Esophagus muscularis mucosa (tissue), 4 donors: ENCODE measurements around the gene NDRG2. TPM values are rescaled to one million over a fixed set of nuclear protein-coding genes. Genes with fewer than 3 reads are reported as not detected.

Experiments
- DNase-seq: peaks from one replicate; pipeline ENCODE4 v3.0.0-alpha.2; 2017; ENCODE audit errors: extremely low spot score
- H3K27ac ChIP-seq, 4 donors: fragments of 200-600 bp; sonication (generic); replicated peaks in 1 of 4; 1 replicate in 3 of 4; 2 replicates in 1 of 4; pipeline ENCODE4 v1.5.1; 2016 to 2019; ENCODE audit warnings: mild to moderate bottlenecking in 1 of 4
- H3K27me3 ChIP-seq, 4 donors: fragments of 200-600 bp; sonication (generic); one replicate each; pipeline versions ENCODE4 v1.5.1 to v1.6.0; 2016 to 2019
- H3K36me3 ChIP-seq, 4 donors: fragments of 200-600 bp; sonication (generic); one replicate each; pipeline ENCODE4 v1.5.1; 2016 to 2019
- H3K4me1 ChIP-seq, 4 donors: fragments of 200-600 bp; sonication (generic); one replicate each; pipeline ENCODE4 v1.5.1; 2016 to 2019
- H3K4me3 ChIP-seq, 4 donors: fragments of 200-600 bp; sonication (generic); 1 replicate in 2 of 4; 2 replicates in 2 of 4; pipeline ENCODE4 v1.5.1; 2016 to 2019; ENCODE audit warnings: mild to moderate bottlenecking in 4 of 4, moderate library complexity in 1 of 4
- H3K9me3 ChIP-seq, 4 donors: fragments of 200-600 bp; sonication (generic); 1 replicate in 3 of 4; 2 replicates in 1 of 4; pipeline ENCODE4 v1.5.1; 2016 to 2019
- EP300 ChIP-seq: sonication (generic); formaldehyde crosslinking; IDR thresholded peaks from one replicate; pipeline ENCODE4 v1.6.1; 2017; ENCODE audit warnings: antibody characterized with exemption
- POLR2A ChIP-seq: fragments of 450-650 bp; IDR thresholded peaks from one replicate; pipeline ENCODE4 v1.6.1; 2017; ENCODE audit warnings: antibody characterized with exemption, moderate library complexity, mild to moderate bottlenecking, low read depth
- POLR2AphosphoS5 ChIP-seq, 2 donors: sonication (generic); formaldehyde crosslinking; IDR thresholded peaks; one replicate each; pipeline ENCODE4 v1.6.1; 2017; ENCODE audit warnings: antibody characterized with exemption in 2 of 2
- WGBS: methylation state at CpG from one replicate; pipeline ENCODE4 v1.1.5; 2018; 5-methylcytosine and 5-hydroxymethylcytosine counted together
- intact Hi-C: fragments of 100-400 bp; cut with DNase I; formaldehyde crosslinking; loops from one replicate; pipeline ENCODE4 v1.15.1; 2023
- total RNA-seq, 4 donors: library from RNA; depleted of rRNA; stranded (reverse); fragments of >200 nt; gene quantifications; one replicate each; pipeline versions ENCODE4 v1.1.0 to v1.2.1, GENCODE V29; 2016
- TF ChIP-seq, protein P1 (sequence below), 3 experiments: fragments of 200-600 bp in 2 of 3; fragments of 450-650 bp in 1 of 3; sonication (generic) in 2 of 3; IDR thresholded peaks; one replicate each; pipeline ENCODE4 v1.5.1; 2017 to 2019; ENCODE audit warnings: antibody characterized with exemption in 3 of 3, mild to moderate bottlenecking in 2 of 3, moderate library complexity in 1 of 3

NDRG2 gene
- total RNA-seq, 4 donors from 2014 or later: 175 to 222 (median 201) TPM

DNA sequence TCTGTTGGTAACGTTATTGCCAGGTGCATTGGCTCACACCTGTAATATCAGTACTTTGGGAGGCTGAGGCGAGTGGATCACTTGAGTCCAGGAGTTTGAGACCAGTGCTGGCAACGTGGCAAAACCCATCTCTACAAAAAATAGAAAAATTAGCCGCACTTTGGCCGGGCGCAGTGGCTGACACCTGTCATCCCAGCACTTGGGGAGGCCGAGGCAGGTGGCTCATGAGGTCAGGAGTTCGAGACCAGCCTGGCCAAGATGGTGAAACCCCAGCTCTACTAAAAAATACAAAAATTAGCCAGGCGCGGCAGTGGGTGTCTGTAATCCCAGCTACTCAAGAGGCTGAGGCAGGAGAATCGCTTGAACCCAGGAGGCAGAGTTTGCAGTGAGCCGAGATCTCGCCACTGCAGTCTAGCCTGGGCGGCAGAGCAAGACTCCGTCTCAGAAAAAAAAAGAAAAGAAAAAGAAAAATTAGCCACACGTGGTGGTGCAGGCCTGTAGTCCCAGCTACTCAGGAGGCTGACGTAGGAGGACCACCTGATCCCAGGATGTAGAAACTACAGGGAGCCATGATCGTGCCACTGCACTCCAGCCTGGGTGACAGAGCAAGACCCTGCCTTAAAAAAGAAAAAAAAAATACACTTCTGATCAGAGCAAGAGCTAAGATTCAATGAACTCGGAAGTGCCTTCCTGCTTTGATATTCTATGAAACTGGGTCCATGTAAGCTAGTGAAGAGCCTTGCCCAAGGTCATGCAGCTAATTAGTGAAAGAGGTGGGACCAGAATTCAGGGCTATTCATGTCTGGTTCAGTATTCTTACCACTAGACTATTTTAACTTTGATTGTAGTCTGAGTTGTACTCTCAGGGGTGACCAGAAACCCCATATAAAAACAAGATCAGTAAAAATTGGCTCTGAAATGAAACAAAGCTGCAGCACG lies 28.6 kb upstream of the NDRG2 start:
- TF ChIP-seq POLR2AphosphoS5 (IDR thresholded peaks at IDR 0.05): no peak
- no peak for TF ChIP-seq POLR2A
- TF ChIP-seq, protein P1, sequence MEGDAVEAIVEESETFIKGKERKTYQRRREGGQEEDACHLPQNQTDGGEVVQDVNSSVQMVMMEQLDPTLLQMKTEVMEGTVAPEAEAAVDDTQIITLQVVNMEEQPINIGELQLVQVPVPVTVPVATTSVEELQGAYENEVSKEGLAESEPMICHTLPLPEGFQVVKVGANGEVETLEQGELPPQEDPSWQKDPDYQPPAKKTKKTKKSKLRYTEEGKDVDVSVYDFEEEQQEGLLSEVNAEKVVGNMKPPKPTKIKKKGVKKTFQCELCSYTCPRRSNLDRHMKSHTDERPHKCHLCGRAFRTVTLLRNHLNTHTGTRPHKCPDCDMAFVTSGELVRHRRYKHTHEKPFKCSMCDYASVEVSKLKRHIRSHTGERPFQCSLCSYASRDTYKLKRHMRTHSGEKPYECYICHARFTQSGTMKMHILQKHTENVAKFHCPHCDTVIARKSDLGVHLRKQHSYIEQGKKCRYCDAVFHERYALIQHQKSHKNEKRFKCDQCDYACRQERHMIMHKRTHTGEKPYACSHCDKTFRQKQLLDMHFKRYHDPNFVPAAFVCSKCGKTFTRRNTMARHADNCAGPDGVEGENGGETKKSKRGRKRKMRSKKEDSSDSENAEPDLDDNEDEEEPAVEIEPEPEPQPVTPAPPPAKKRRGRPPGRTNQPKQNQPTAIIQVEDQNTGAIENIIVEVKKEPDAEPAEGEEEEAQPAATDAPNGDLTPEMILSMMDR (IDR thresholded peaks at IDR 0.05): no peak
- TF ChIP-seq EP300: no peak
- DNase-seq: no peak
- Histone ChIP-seq H3K36me3 (no peaks in the 10 kb centered on the region), H3K4me3 (no peak overlapping the region), H3K9me3 (no peaks in the 10 kb centered on the region), H3K27me3 (no peaks in the 10 kb centered on the region), H3K4me1 (peaks cover 0 to 3% (median 0%) of the 10 kb centered on the region in 4 donors), H3K27ac (no peak overlapping the region)
- WGBS: 92% methylated on average over 20 of the region's 20 CpGs
- intact Hi-C loops: no loop called here

GRCh38 chr14:21050597-21050996 lies 25.7 kb upstream of the NDRG2 start:
- H3K36me3 ChIP-seq: no peaks in the 10 kb centered on the region
- peaks cover 0 to 16% (median 11%) of the 10 kb centered on the region in 4 donors for H3K4me1 ChIP-seq
- no peak overlapping the region for H3K27ac ChIP-seq
- DNase-seq: no peak
- intact Hi-C loops: no loop called here
- H3K9me3 ChIP-seq: no peaks in the 10 kb centered on the region
- H3K4me3 ChIP-seq: no peak overlapping the region
- H3K27me3 ChIP-seq: no peaks in the 10 kb centered on the region
- WGBS: 60% methylated on average over 3 of the region's 3 CpGs
- TF ChIP-seq, protein P1 (IDR thresholded peaks at IDR 0.05): no peak
- TF ChIP-seq POLR2AphosphoS5 (IDR thresholded peaks at IDR 0.05): no peak

DNA sequence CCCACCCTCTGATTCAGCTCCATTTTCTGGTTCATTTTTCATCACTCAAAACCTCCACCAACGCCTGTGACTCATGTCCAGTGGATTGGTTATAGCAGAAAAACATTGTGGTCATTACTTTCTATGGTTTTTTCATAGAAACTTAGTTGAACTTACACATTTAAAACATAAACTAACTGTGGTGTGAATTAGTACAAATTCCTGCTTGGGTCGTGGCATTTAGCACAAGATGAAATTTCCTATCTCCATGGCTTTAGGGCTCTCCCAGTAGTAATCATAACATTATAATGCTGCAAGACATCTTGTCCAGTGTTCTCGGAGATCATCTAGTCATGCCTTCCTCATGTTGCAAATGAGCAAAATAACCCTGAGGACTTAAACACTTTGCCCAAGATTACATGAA lies 24.4 kb upstream of the NDRG2 start:
- TF ChIP-seq EP300: no peak
- TF ChIP-seq POLR2A: no peak
- no peak for TF ChIP-seq POLR2AphosphoS5 (IDR thresholded peaks at IDR 0.05)
- 74% methylated on average over 3 of the region's 3 CpGs for WGBS
- intact Hi-C loops: loop anchor here (10.0 kb wide), 1 partner anchor 194 kb away; no protein-coding TSS in a partner anchor

DNA sequence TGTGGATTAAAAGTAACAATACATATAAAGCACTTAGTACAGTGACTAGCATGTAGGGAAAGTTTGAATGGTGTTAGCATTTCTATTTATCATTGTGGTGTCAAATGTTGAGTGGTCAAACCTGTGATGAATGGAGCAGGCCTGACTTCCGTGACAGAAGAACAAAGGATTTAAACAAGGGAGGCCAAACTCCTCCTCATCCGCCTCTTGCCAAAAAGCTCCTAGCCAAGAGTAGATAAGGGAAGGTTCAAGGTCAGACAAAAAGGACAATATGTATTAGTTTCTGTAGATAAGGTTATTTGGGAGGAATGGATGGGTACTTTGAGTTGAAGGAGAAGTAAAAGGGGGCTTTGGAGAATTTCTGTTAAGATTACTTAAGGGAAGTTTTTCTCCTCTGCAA lies 23.8 kb upstream of the NDRG2 start:
- WGBS: 77% methylated on average over 2 of the region's 2 CpGs
- Histone ChIP-seq H3K4me1 (peaks cover 13 to 26% (median 19%) of the 10 kb centered on the region in 4 donors), H3K9me3 (no peaks in the 10 kb centered on the region), H3K27me3 (no peaks in the 10 kb centered on the region), H3K36me3 (no peaks in the 10 kb centered on the region), H3K27ac (no peak overlapping the region), H3K4me3 (no peak overlapping the region)
- no peak for DNase-seq
- TF ChIP-seq EP300 (no peak), POLR2A (no peak), POLR2AphosphoS5 (IDR thresholded peaks at IDR 0.05) (no peak)
- TF ChIP-seq, protein P1 (IDR thresholded peaks at IDR 0.05): no peak
- intact Hi-C loops: loop anchor here (10.0 kb wide), 1 partner anchor 194 kb away; no protein-coding TSS in a partner anchor

More for the DNA sequence above, 24.4 kb upstream of the NDRG2 start:
- H3K27me3 ChIP-seq: no peaks in the 10 kb centered on the region
- H3K9me3 ChIP-seq: no peaks in the 10 kb centered on the region
- no peak for DNase-seq
- no peak overlapping the region for H3K27ac ChIP-seq
- peaks cover 7 to 19% (median 12%) of the 10 kb centered on the region in 4 donors for H3K4me1 ChIP-seq
- no peak overlapping the region for H3K4me3 ChIP-seq
- no peaks in the 10 kb centered on the region for H3K36me3 ChIP-seq

- H3K36me3 ChIP-seq: no peaks in the 10 kb centered on the region
- intact Hi-C loops: loop anchor here (10.0 kb wide), 1 partner anchor 193 kb away; no protein-coding TSS in a partner anchor
- H3K27ac ChIP-seq: peak overlapping the region in 1 of 4 donors; percentile 5
- H3K27me3 ChIP-seq: no peaks in the 10 kb centered on the region
- H3K4me3 ChIP-seq: no peak overlapping the region
- TF ChIP-seq EP300: no peak
- TF ChIP-seq, protein P1 (IDR thresholded peaks at IDR 0.05): no peak
- no peak for TF ChIP-seq POLR2A
- no peak for TF ChIP-seq POLR2AphosphoS5 (IDR thresholded peaks at IDR 0.05)
- no peaks in the 10 kb centered on the region for H3K9me3 ChIP-seq
- 51% methylated on average over 2 of the region's 2 CpGs for WGBS
- DNase-seq: no peak
- peaks cover 24 to 37% (median 29%) of the 10 kb centered on the region in 4 donors for H3K4me1 ChIP-seq
These were observed 22.5 kb upstream of the NDRG2 start for GRCh38 chr14:21047378-21047781.
